ENCODE measurements around the gene CLDN14. TPM values are rescaled to one million over a fixed set of nuclear protein-coding genes. Genes with fewer than 3 reads are reported as not detected.
A peak's percentile ranks its signal among the peaks of the same experiment; 100 is the strongest.

The CLDN14 gene
- total RNA-seq, 1 donor from 2014 or later = not detected

DNA sequence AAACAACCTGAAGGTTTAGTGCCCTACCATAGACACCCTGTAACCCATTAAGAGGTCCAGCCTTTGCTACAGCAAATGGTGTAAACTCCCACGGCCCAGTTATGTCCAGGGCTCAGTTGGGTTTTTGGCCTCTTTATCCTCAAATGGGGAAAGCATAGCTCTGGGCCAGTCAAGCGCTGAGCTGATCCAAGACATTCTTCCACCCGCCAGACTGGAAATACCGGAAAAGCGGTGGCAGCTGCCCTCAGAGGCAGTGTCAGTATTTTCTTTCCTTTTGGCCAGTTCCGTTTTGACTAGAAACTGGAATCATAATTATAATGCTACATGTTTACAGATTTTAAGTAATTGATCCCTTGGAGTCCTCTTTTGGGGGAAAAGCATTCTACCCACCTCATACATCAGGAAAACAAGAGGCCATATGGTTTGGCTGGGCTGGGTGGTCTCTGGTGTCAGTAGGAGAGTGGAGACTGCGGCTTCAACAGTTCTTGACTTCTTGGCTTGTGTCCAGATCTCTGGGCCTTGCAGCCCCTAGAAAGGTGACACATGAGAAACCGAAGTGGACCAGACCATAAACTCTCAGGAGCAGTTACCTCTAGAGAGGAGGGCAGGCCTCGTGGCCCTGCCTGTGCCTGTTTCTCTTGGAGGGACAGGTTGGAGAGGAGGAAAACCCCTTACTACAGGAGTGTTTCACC, 30.2 kb upstream of the CLDN14 start:
- H3K27ac Mint-ChIP-seq = no peak overlapping the region
- H3K9me3 Mint-ChIP-seq = no peaks in the 10 kb centered on the region
- H3K36me3 Mint-ChIP-seq (ENCODE audit: low read depth) = no peaks in the 10 kb centered on the region
- no peak for DNase-seq
- intact Hi-C loops (cut with micrococcal nuclease) = no loop called here
- H3K4me3 Mint-ChIP-seq = no peak overlapping the region
- H3K27me3 Mint-ChIP-seq = peaks cover 5% of the 10 kb centered on the region
- no peaks in the 10 kb centered on the region for H3K4me1 Mint-ChIP-seq

DNA sequence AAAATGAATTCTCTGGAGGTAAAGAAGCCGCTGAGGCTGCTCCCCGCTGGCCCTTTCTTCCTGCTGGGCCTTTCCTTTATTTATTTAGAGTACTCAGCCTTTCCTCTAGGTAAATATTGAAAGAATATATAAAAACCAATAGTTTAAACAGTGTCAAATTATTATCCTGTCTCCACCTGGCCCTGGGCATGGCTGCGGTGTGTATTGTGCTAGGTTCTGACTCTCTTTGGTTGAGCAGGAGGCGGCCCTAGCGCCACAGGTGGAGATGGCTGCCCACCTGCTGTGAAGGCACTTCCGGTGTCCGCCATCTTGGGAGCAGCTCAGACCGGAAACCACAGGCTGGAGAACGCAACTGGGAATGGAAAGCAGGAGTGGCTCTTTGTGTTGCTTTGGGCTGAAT, 29.0 kb upstream of the CLDN14 start:
- no peaks in the 10 kb centered on the region for H3K4me1 Mint-ChIP-seq
- H3K9me3 Mint-ChIP-seq = no peaks in the 10 kb centered on the region
- no peak overlapping the region for H3K27ac Mint-ChIP-seq
- intact Hi-C loops (cut with micrococcal nuclease) = no loop called here
- H3K36me3 Mint-ChIP-seq (ENCODE audit: low read depth) = no peaks in the 10 kb centered on the region
- peaks cover 5% of the 10 kb centered on the region for H3K27me3 Mint-ChIP-seq
- no peak overlapping the region for H3K4me3 Mint-ChIP-seq
- DNase-seq = no peak

DNA sequence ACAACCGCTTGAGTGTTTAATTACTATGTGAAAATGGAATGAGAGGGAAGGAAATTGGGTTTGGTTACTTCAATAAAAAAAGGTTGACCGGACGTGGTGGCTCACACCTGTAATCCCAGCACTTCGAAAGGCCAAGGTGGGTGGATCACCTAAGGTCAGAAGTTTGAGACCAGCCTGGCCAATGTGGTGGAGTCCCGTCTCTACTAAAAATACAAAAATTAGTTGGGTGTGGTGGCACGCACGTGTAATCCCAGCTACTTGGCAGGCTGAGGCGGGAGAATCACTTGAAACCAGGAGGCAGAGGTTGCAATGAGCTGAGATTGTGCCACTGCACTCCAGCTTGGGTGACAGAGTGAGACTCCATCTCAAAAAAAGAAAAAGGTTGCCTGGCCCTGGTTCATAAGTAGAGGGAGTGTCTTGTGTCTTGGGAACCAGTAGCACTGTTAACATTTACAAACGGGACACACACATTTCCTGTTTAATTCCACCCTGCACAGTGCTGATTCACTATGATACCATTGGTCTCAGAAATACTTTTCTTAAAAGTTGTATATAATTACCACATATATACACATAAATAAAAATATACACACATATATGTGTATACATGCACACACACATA, 27.6 kb upstream of the CLDN14 start:
- no peaks in the 10 kb centered on the region for H3K9me3 Mint-ChIP-seq
- peaks cover 6% of the 10 kb centered on the region for H3K27me3 Mint-ChIP-seq
- DNase-seq = no peak
- H3K27ac Mint-ChIP-seq = no peak overlapping the region
- H3K4me1 Mint-ChIP-seq = no peaks in the 10 kb centered on the region
- no peaks in the 10 kb centered on the region for H3K36me3 Mint-ChIP-seq (ENCODE audit: low read depth)
- intact Hi-C loops (cut with micrococcal nuclease) = no loop called here
- H3K4me3 Mint-ChIP-seq = no peak overlapping the region

DNA sequence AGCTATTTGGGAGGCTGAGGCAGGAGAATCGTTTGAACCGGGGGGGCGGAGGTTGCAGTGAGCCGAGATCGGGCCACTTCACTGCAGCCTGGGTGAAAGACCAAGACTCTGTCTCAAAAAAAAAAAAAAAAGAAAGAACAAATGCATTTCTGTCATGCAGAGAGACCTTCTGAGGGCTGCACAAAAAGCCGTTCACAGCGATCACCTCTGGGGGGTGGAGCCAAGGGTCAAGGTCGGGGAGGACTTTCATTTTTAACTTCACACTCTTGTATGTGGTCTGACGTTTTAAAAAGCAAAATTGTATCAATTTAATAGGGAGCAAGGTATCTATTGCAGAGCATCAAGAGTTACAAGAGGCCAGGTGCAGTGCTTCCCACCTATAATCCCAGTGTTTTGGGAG, 26.6 kb upstream of the CLDN14 start:
- DNase-seq = no peak
- H3K4me3 Mint-ChIP-seq = no peak overlapping the region
- intact Hi-C loops (cut with micrococcal nuclease) = no loop called here
- no peaks in the 10 kb centered on the region for H3K4me1 Mint-ChIP-seq
- H3K9me3 Mint-ChIP-seq = no peaks in the 10 kb centered on the region
- H3K27ac Mint-ChIP-seq = no peak overlapping the region
- no peaks in the 10 kb centered on the region for H3K36me3 Mint-ChIP-seq (ENCODE audit: low read depth)
- peaks cover 5% of the 10 kb centered on the region for H3K27me3 Mint-ChIP-seq

DNA sequence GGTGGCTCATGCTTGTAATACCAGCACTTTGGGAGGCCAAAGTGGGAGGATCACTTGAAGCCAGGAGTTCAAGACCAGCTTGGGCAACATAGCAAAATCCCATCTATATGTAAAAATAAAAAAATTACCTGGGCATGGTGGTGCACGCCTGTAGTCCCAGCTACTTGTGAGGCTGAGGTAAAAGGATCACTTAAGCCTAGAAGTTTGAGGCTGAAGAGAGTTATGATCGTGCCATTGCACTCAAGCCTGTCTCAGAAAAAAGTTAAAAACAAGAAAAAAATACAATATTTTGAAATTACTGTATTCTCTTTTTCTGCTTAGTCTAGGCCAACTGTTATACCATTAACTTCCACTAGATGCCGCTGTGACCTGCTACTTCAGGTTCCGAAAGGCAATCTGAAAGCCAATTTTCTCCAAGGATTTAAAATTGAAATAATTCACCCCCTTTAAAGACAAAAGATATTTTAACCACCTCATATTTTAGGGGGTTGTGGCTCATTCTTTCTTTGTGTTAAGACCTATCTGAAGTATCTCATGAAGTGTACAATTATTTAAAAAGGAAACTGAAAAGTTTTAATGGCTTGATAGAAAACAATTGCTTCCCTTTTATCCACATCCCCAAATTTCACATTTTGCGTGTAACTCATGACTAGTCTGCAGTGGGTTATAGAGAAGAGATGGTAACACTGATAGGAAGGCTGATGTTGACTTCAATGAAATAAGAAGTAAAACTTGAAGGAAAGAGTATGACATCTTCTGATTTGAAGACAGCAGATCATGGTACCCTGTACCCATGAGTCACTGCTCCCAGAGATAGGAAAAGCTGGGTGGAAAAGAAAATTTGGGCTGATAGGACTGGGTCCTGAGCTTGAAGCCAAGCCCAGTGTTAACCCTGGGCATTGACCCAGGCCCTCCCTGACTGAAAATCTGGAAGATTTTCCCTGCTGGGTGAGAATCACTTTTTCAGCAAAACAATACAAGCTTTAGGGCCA, 24.4 kb upstream of the CLDN14 start:
- no peaks in the 10 kb centered on the region for H3K4me1 Mint-ChIP-seq
- peak; percentile 83 for DNase-seq
- no peak overlapping the region for H3K4me3 Mint-ChIP-seq
- no peaks in the 10 kb centered on the region for H3K9me3 Mint-ChIP-seq
- intact Hi-C loops (cut with micrococcal nuclease) = loop anchor here (1.0 kb wide), 1 partner anchor 423 kb away; no protein-coding TSS in a partner anchor
- no peaks in the 10 kb centered on the region for H3K36me3 Mint-ChIP-seq (ENCODE audit: low read depth)
- H3K27me3 Mint-ChIP-seq = peaks cover 5% of the 10 kb centered on the region
- H3K27ac Mint-ChIP-seq = no peak overlapping the region

DNA sequence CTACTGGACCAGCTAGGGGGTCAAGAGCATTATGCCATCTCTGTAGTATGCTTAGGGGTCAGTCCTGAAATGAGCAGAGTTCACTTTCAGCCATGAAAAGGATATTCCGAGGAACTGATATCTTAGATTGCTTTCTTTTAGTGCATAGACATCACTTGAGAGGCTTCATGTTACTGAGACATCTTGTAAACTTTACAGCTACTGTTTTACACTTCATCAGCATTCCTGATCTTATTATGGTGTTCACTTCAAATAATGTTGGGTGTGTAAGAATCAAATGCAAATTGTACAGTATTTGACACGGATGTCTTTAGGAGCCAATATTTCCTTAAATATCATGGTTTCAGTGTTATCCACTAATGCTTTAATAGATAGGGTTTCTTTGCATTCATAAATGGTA, 22.4 kb upstream of the CLDN14 start:
- no peaks in the 10 kb centered on the region for H3K4me1 Mint-ChIP-seq

DNA sequence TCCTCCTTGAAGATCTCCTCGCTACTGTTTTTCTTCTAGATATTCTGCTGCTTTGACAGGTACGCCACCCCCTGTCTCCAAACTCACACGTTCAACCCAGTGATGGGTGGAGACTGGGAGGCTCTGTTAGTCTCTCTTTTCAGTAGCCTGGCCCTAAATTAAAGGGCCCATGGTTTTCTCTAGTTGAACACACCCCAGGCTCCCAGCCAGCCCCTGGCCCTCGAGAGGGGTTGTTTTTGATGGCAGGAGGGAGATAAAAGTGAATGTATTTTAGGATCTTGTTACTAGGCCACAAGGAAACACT, 21.6 kb upstream of the CLDN14 start:
- H3K27me3 Mint-ChIP-seq = peaks cover 5% of the 10 kb centered on the region
- no peaks in the 10 kb centered on the region for H3K9me3 Mint-ChIP-seq
- no peak overlapping the region for H3K27ac Mint-ChIP-seq
- H3K4me1 Mint-ChIP-seq = no peaks in the 10 kb centered on the region
- H3K4me3 Mint-ChIP-seq = no peak overlapping the region
- DNase-seq = no peak
- intact Hi-C loops (cut with micrococcal nuclease) = no loop called here
- H3K36me3 Mint-ChIP-seq (ENCODE audit: low read depth) = no peaks in the 10 kb centered on the region

More for the DNA sequence above, 22.4 kb upstream of the CLDN14 start:
- Mint-ChIP-seq H3K4me3 (no peak overlapping the region), H3K27ac (no peak overlapping the region), H3K9me3 (no peaks in the 10 kb centered on the region), H3K27me3 (peaks cover 5% of the 10 kb centered on the region), H3K36me3 (ENCODE audit: low read depth) (no peaks in the 10 kb centered on the region)
- intact Hi-C loops (cut with micrococcal nuclease) = no loop called here
- DNase-seq = no peak

DNA sequence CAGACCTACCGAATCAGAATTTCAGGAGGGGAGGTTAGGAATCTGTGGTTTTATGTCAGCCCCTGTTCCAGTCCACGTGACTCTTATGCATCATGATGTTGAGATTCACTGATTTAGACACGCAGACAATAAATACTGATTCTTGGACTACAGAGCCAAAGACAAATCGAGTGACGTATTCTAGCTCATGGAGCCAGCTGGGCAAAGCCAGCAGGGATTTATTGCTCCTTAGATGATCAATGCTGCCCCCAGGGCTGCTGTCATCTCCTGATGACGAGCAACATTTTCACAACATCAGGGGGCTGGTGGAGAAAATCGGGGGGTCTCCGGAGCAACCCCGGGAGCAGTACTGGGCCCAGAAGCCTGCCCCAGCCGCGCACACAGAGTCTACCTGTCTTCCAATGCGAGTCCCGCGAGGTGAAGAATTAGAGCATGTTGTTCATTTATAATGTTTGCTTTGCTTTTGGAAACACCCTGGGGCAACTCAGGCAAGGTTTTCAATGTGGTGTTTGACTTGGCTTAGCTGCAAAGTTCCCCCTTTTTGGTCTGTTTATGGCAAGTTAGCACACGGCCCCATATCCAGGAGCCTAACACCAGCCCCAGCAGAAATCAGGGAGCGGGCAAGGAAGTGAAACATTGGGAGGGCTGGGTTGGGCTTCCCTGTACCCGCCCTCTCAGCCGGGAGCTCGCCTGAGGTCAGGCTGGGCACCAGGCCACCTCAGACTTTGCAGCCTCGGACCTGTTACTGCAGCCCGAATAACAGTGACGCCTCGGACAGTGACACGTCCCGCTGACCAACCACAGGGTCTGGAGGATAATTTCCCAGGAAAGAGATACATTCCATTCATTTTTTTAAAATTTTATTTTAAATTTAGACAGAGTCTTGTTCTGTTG, 19.9 kb upstream of the CLDN14 start:
- Mint-ChIP-seq H3K36me3 (ENCODE audit: low read depth) (peaks cover 2% of the 10 kb centered on the region), H3K4me1 (no peaks in the 10 kb centered on the region)

DNA sequence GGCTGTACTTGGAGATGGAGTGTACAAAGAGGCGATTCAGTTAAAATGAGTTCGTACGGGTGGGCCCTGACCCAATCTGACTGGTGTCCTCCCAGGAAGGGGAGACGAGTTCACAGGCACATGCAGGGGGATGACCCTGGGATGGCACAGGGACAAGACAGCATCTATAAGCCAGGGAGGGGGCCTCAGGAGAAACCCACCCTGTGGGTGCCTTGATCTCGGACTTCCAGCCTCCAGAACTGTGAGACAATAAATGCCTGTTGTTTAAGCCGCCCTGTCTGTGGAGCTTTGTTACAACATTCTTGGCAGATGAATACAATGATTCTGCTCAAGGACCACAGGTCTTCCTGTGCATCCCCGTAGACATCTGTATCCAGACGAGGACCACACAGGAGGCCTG, 14.6 kb upstream of the CLDN14 start:
- Mint-ChIP-seq H3K36me3 (ENCODE audit: low read depth) (peaks cover 2% of the 10 kb centered on the region), H3K4me1 (no peaks in the 10 kb centered on the region), H3K27ac (no peak overlapping the region), H3K4me3 (no peak overlapping the region), H3K27me3 (no peaks in the 10 kb centered on the region), H3K9me3 (peaks cover 6% of the 10 kb centered on the region)
- no peak for DNase-seq
- intact Hi-C loops (cut with micrococcal nuclease) = no loop called here

More for the DNA sequence above, 19.9 kb upstream of the CLDN14 start:
- Mint-ChIP-seq H3K9me3 (peaks cover 6% of the 10 kb centered on the region), H3K27me3 (peaks cover 2% of the 10 kb centered on the region), H3K4me3 (no peak overlapping the region), H3K27ac (no peak overlapping the region)
- no peak for DNase-seq
- intact Hi-C loops (cut with micrococcal nuclease) = no loop called here

DNA sequence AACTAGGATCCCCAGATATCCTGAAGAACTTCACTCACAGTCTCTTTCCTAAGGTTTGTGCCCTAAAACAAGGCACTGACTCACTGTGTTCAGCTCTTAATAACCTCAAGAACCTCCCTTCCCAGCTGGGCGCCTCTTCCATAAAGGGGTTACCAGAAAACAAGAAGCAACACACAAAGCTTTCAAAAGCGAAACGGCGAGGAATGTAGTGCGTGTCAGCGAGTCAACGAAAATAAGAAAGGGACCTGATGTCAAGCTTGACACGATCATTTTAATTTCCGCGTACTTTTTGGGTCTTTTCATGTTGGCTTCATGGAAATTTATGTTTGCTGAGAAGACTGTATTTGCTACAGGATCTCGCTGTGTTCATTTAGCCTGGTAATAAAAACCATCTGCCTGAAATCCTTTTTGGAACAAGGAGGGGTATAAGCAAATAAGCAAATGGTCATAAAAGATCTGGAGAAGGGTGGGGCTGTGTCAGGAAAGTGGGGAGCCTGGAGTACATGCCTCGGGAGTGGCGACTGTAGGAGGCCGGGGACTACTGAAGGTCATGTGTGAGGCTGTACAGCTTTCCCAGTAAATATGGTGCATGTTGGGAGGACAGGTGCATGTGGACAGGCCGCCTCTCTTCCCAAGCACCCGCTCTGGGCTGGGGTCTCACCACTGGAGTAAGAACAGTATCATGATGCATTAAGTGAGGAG, 11.4 kb upstream of the CLDN14 start:
- Mint-ChIP-seq H3K4me3 (no peak overlapping the region), H3K27me3 (no peaks in the 10 kb centered on the region), H3K4me1 (no peaks in the 10 kb centered on the region), H3K9me3 (peaks cover 5% of the 10 kb centered on the region), H3K27ac (no peak overlapping the region), H3K36me3 (ENCODE audit: low read depth) (peaks cover under 1% of the 10 kb centered on the region)
- DNase-seq = no peak
- intact Hi-C loops (cut with micrococcal nuclease) = no loop called here

DNA sequence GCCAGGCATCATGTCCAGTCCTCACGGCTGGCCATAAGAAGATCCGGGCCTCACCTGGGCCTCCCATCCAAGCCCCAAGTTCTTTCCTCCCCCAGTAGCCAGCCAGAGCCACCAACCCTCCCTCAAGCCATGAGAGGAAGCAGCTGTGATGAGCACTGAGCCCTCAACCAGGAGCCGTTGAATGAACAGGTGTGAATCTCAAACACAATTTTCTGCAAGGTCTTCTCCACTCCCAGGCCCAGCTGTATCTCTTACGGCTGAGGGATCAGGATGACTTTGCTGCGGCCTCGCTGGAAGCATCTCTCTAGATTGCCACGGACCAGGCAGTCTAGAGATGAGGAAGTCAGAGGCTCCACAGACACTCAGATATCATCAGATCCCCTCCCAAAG, 9.8 kb upstream of the CLDN14 start:
- intact Hi-C loops (cut with micrococcal nuclease) = no loop called here
- no peaks in the 10 kb centered on the region for H3K36me3 Mint-ChIP-seq (ENCODE audit: low read depth)
- no peak overlapping the region for H3K27ac Mint-ChIP-seq
- H3K9me3 Mint-ChIP-seq = no peaks in the 10 kb centered on the region
- no peak for DNase-seq
- H3K4me3 Mint-ChIP-seq = no peak overlapping the region
- no peaks in the 10 kb centered on the region for H3K27me3 Mint-ChIP-seq
- H3K4me1 Mint-ChIP-seq = no peaks in the 10 kb centered on the region

DNA sequence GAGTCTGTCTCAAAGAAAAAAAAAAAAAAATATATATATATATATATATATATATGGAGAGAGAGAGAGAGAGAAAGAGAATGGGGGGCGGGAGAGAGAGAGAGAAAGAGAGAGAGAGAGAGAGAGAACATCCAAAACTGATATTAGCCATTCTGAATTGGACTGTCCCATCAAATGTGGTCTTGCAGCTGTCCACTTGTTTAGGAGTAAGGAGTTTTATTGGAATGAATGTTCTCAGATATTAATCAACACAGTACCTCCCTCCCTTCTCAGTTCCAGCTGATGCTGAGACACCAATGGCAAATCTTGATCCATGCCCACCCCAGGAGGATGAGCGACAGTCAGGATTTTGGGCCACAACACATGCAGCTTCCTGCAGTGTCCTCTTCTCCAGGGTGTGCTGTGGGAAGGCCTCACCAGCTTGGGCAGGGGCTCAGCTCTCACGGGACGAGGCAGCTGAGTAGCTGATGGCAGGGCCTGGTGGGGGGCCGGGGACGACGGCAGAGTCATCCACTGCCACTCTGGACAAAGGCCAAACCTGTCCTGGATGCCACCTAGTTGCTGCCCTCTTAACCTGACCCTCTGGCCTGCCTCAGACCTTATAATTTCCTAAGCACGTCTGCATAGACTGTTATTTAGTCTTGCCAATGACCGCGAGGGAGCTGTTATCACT, 9.3 kb upstream of the CLDN14 start:
- no peak for DNase-seq
- Mint-ChIP-seq H3K27ac (no peak overlapping the region), H3K36me3 (ENCODE audit: low read depth) (no peaks in the 10 kb centered on the region), H3K4me3 (no peak overlapping the region), H3K27me3 (no peaks in the 10 kb centered on the region), H3K4me1 (no peaks in the 10 kb centered on the region), H3K9me3 (no peaks in the 10 kb centered on the region)
- intact Hi-C loops (cut with micrococcal nuclease) = no loop called here
